ENCODE results near the gene PDCD4.
A peak's percentile ranks its signal among the peaks of the same experiment; 100 is the strongest.
"Not testable (repeated sequence)": the region's sequence is repeated elsewhere in the genome, so short reads cannot be mapped to it uniquely, and the experiment has no call there.

Gene PDCD4

GRCh38 chr10:110910138-110910537 lies 38.4 kb downstream of the PDCD4 start:
- H3K27me3 ChIP-seq (ENCODE audit: insufficient read depth, low read length), result no peaks in the 10 kb centered on the region
- no peak overlapping the region for H3K27ac ChIP-seq (ENCODE audit: low read depth, low read length)
- no peaks in the 10 kb centered on the region for H3K79me2 ChIP-seq (ENCODE audit: control insufficient read depth, insufficient read depth, low read length, unreplicated experiment)
- H3K4me1 ChIP-seq (ENCODE audit: control insufficient read depth, insufficient read depth, low read length, unreplicated experiment), result peaks cover 11% of the 10 kb centered on the region
- 0 out of 2 replicates have a peak, but pooled peaks cover 4% of the 10 kb centered on the region for H3K36me3 ChIP-seq (ENCODE audit: insufficient read depth, low read length)
- H2AFZ ChIP-seq (ENCODE audit: low read length, unreplicated experiment), result no peak overlapping the region
- H3K4me3 ChIP-seq (ENCODE audit: low read depth, low read length), result no peak overlapping the region

GRCh38 chr10:110912374-110912773 lies 40.6 kb downstream of the PDCD4 start:
- Histone ChIP-seq H3K27me3 (ENCODE audit: insufficient read depth, low read length) (no peaks in the 10 kb centered on the region), H3K27ac (ENCODE audit: low read depth, low read length) (peak overlapping the region; percentile 34), H2AFZ (ENCODE audit: low read length, unreplicated experiment) (no peak overlapping the region), H3K4me1 (ENCODE audit: control insufficient read depth, insufficient read depth, low read length, unreplicated experiment) (peaks cover 18% of the 10 kb centered on the region), H3K4me3 (ENCODE audit: low read depth, low read length) (no peak overlapping the region), H3K79me2 (ENCODE audit: control insufficient read depth, insufficient read depth, low read length, unreplicated experiment) (peaks cover 3% of the 10 kb centered on the region), H3K36me3 (ENCODE audit: insufficient read depth, low read length) (0 out of 2 replicates have a peak, but pooled peaks cover 4% of the 10 kb centered on the region)

- Histone ChIP-seq H3K79me2 (ENCODE audit: control insufficient read depth, insufficient read depth, low read length, unreplicated experiment) (peaks cover 11% of the 10 kb centered on the region), H3K4me3 (ENCODE audit: low read depth, low read length) (no peak overlapping the region), H3K27me3 (ENCODE audit: insufficient read depth, low read length) (no peaks in the 10 kb centered on the region), H3K27ac (ENCODE audit: low read depth, low read length) (no peak overlapping the region), H3K36me3 (ENCODE audit: insufficient read depth, low read length) (0 out of 2 replicates have a peak, but pooled peaks cover 4% of the 10 kb centered on the region), H2AFZ (ENCODE audit: low read length, unreplicated experiment) (no peak overlapping the region), H3K4me1 (ENCODE audit: control insufficient read depth, insufficient read depth, low read length, unreplicated experiment) (peaks cover 22% of the 10 kb centered on the region)
These were observed 42.7 kb downstream of the PDCD4 start for GRCh38 chr10:110914431-110914830.

GRCh38 chr10:110915035-110915434 lies 43.3 kb downstream of the PDCD4 start:
- Histone ChIP-seq H3K27ac (ENCODE audit: low read depth, low read length) (no peak overlapping the region), H3K4me1 (ENCODE audit: control insufficient read depth, insufficient read depth, low read length, unreplicated experiment) (peaks cover 22% of the 10 kb centered on the region), H3K79me2 (ENCODE audit: control insufficient read depth, insufficient read depth, low read length, unreplicated experiment) (peaks cover 14% of the 10 kb centered on the region), H2AFZ (ENCODE audit: low read length, unreplicated experiment) (no peak overlapping the region), H3K4me3 (ENCODE audit: low read depth, low read length) (no peak overlapping the region), H3K27me3 (ENCODE audit: insufficient read depth, low read length) (no peaks in the 10 kb centered on the region), H3K36me3 (ENCODE audit: insufficient read depth, low read length) (0 out of 2 replicates have a peak, but pooled peaks cover 4% of the 10 kb centered on the region)

GRCh38 chr10:110915600-110915999 lies 43.9 kb downstream of the PDCD4 start:
- H3K27me3 ChIP-seq (ENCODE audit: insufficient read depth, low read length); H3K27ac ChIP-seq (ENCODE audit: low read depth, low read length); H3K4me3 ChIP-seq (ENCODE audit: low read depth, low read length); H3K36me3 ChIP-seq (ENCODE audit: insufficient read depth, low read length); H2AFZ ChIP-seq (ENCODE audit: low read length, unreplicated experiment): not testable (repeated sequence)
- Histone ChIP-seq H3K4me1 (ENCODE audit: control insufficient read depth, insufficient read depth, low read length, unreplicated experiment) (peaks cover 22% of the 10 kb centered on the region), H3K79me2 (ENCODE audit: control insufficient read depth, insufficient read depth, low read length, unreplicated experiment) (peaks cover 19% of the 10 kb centered on the region)

- H3K36me3 ChIP-seq (ENCODE audit: insufficient read depth, low read length), result 0 out of 2 replicates have a peak, but pooled peaks cover 4% of the 10 kb centered on the region
- H3K79me2 ChIP-seq (ENCODE audit: control insufficient read depth, insufficient read depth, low read length, unreplicated experiment), result peaks cover 31% of the 10 kb centered on the region
- peaks cover 22% of the 10 kb centered on the region for H3K4me1 ChIP-seq (ENCODE audit: control insufficient read depth, insufficient read depth, low read length, unreplicated experiment)
- H3K27ac ChIP-seq (ENCODE audit: low read depth, low read length), result no peak overlapping the region
- no peak overlapping the region for H3K4me3 ChIP-seq (ENCODE audit: low read depth, low read length)
- H3K27me3 ChIP-seq (ENCODE audit: insufficient read depth, low read length), result no peaks in the 10 kb centered on the region
- H2AFZ ChIP-seq (ENCODE audit: low read length, unreplicated experiment), result no peak overlapping the region
These were observed 45.0 kb downstream of the PDCD4 start for GRCh38 chr10:110916554-110917346.

- H3K27ac ChIP-seq (ENCODE audit: low read depth, low read length), result peak overlapping the region; percentile 97
These were observed 46.5 kb downstream of the PDCD4 start for GRCh38 chr10:110918269-110918642.

GRCh38 chr10:110918643-110919348 lies 47.1 kb downstream of the PDCD4 start, which contains the start of gene BBIP1:
Gene BBIP1 (minus strand): TSS chr10:110919180. CDS start chr10:110918157, 1,023 bp downstream.
- peak within 1 kb of the TSS; percentile 97 for H3K27ac ChIP-seq (ENCODE audit: low read depth, low read length)
- peaks cover 50% of the 10 kb centered on the region for H3K79me2 ChIP-seq (ENCODE audit: control insufficient read depth, insufficient read depth, low read length, unreplicated experiment)
- H3K4me1 ChIP-seq (ENCODE audit: control insufficient read depth, insufficient read depth, low read length, unreplicated experiment), result peaks cover 19% of the 10 kb centered on the region

More at GRCh38 chr10:110918269-110918642, 46.5 kb downstream of the PDCD4 start:
- Histone ChIP-seq H3K4me1 (ENCODE audit: control insufficient read depth, insufficient read depth, low read length, unreplicated experiment) (peaks cover 16% of the 10 kb centered on the region), H3K79me2 (ENCODE audit: control insufficient read depth, insufficient read depth, low read length, unreplicated experiment) (peaks cover 45% of the 10 kb centered on the region), H3K36me3 (ENCODE audit: insufficient read depth, low read length) (0 out of 2 replicates have a peak, but pooled peaks cover 4% of the 10 kb centered on the region), H3K4me3 (ENCODE audit: low read depth, low read length) (peak overlapping the region; percentile 81), H2AFZ (ENCODE audit: low read length, unreplicated experiment) (peak overlapping the region; percentile 67), H3K27me3 (ENCODE audit: insufficient read depth, low read length) (no peaks in the 10 kb centered on the region)

GRCh38 chr10:110919349-110919931 lies 47.7 kb downstream of the PDCD4 start, which contains the start of gene SHOC2:
Gene SHOC2 (plus strand): TSS chr10:110919604. CDS start chr10:110964359, 44,755 bp downstream.
- Histone ChIP-seq H3K4me1 (ENCODE audit: control insufficient read depth, insufficient read depth, low read length, unreplicated experiment) (peaks cover 19% of the 10 kb centered on the region), H3K79me2 (ENCODE audit: control insufficient read depth, insufficient read depth, low read length, unreplicated experiment) (peaks cover 56% of the 10 kb centered on the region), H3K27me3 (ENCODE audit: insufficient read depth, low read length) (no peaks in the 10 kb centered on the region), H3K27ac (ENCODE audit: low read depth, low read length) (peak within 1 kb of the TSS; percentile 97), H2AFZ (ENCODE audit: low read length, unreplicated experiment) (peak within 1 kb of the TSS; percentile 86), H3K4me3 (ENCODE audit: low read depth, low read length) (peak within 1 kb of the TSS; percentile 96), H3K36me3 (ENCODE audit: insufficient read depth, low read length) (0 out of 2 replicates have a peak, but pooled peaks cover 3% of the 10 kb centered on the region)

More at GRCh38 chr10:110918643-110919348, 47.1 kb downstream of the PDCD4 start, which contains the start of gene BBIP1:
- Histone ChIP-seq H3K4me3 (ENCODE audit: low read depth, low read length) (peak within 1 kb of the TSS; percentile 96), H3K27me3 (ENCODE audit: insufficient read depth, low read length) (no peaks in the 10 kb centered on the region), H3K36me3 (ENCODE audit: insufficient read depth, low read length) (0 out of 2 replicates have a peak, but pooled peaks cover 4% of the 10 kb centered on the region), H2AFZ (ENCODE audit: low read length, unreplicated experiment) (peak within 1 kb of the TSS; percentile 86)

All from ACC112 (cell line).